PFSK-1 (cell line): ENCODE results near the gene MRPL11.

Experiments
- FOXP2 ChIP-seq: optimal IDR thresholded peaks from 2 replicates; pipeline ENCODE3; 2011; ENCODE audit warnings: borderline replicate concordance, control low read depth, inconsistent platforms; ENCODE audit not compliant: insufficient read depth; ENCODE audit errors: extremely low read length, extremely low read depth
- POLR2AphosphoS5 ChIP-seq: IDR thresholded peaks from 2 replicates; pipeline ENCODE4 v1.6.1; 2012; ENCODE audit warnings: low read depth, mild to moderate bottlenecking, control low read depth, low read length, moderate library complexity
- SIN3A ChIP-seq: IDR thresholded peaks from 2 replicates; pipeline ENCODE4 v1.6.1; 2012; ENCODE audit warnings: mild to moderate bottlenecking, low read length, moderate library complexity, borderline replicate concordance; ENCODE audit not compliant: insufficient read depth
- TAF1 ChIP-seq: IDR thresholded peaks from 2 replicates; pipeline ENCODE4 v1.6.1; 2012; ENCODE audit warnings: low read length, control low read depth, borderline replicate concordance; ENCODE audit not compliant: insufficient read depth
- TF ChIP-seq, protein P1 (sequence below), 2 experiments: IDR thresholded peaks; 2 replicates each; pipeline versions ENCODE4 v1.6.1 to v1.8.0; 2011 to 2012; ENCODE audit warnings: low read depth in 2 of 2, low read length in 2 of 2, control low read depth in 1 of 2, inconsistent platforms in 1 of 2, mild to moderate bottlenecking in 1 of 2, moderate library complexity in 1 of 2; ENCODE audit not compliant: insufficient read depth in 1 of 2

The MRPL11 gene

GRCh38 chr11:66471142-66471541, 32.5 kb upstream of the MRPL11 start:
- TF ChIP-seq TAF1 (no peak), FOXP2 (no peak), SIN3A (no peak), POLR2AphosphoS5 (no peak)
- TF ChIP-seq, protein P1, sequence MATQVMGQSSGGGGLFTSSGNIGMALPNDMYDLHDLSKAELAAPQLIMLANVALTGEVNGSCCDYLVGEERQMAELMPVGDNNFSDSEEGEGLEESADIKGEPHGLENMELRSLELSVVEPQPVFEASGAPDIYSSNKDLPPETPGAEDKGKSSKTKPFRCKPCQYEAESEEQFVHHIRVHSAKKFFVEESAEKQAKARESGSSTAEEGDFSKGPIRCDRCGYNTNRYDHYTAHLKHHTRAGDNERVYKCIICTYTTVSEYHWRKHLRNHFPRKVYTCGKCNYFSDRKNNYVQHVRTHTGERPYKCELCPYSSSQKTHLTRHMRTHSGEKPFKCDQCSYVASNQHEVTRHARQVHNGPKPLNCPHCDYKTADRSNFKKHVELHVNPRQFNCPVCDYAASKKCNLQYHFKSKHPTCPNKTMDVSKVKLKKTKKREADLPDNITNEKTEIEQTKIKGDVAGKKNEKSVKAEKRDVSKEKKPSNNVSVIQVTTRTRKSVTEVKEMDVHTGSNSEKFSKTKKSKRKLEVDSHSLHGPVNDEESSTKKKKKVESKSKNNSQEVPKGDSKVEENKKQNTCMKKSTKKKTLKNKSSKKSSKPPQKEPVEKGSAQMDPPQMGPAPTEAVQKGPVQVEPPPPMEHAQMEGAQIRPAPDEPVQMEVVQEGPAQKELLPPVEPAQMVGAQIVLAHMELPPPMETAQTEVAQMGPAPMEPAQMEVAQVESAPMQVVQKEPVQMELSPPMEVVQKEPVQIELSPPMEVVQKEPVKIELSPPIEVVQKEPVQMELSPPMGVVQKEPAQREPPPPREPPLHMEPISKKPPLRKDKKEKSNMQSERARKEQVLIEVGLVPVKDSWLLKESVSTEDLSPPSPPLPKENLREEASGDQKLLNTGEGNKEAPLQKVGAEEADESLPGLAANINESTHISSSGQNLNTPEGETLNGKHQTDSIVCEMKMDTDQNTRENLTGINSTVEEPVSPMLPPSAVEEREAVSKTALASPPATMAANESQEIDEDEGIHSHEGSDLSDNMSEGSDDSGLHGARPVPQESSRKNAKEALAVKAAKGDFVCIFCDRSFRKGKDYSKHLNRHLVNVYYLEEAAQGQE (IDR thresholded peaks at IDR 0.05; ENCODE audit: insufficient read depth in 1 of 2, low read depth in 2 of 2, low read length in 2 of 2) = no peak

GRCh38 chr11:66470015-66470414, 31.4 kb upstream of the MRPL11 start:
- TF ChIP-seq TAF1 (no peak), POLR2AphosphoS5 (0 out of 2 replicates have a peak, but pooled peaks have one; percentile 20), FOXP2 (no peak)

DNA sequence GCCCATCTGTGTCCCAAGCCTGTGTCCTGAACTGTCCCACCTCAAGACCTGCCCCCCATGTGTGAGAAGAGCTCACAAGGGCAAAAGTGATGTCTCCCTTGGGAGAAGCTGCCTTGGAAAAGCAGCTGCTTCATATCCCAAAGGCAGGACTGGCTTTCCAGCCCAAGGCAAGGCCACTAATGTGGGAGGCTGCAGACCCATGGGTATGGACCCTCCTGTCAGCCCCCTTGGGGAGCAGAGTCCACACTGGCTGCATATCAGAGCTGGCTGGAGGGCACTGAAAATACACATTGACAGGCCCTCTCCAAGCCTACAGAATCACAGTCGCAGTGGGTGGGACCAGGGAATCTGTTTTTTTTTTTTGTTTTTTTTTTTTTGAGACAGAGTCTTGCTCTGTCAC, 30.8 kb upstream of the MRPL11 start:
- TF ChIP-seq, protein P1 (IDR thresholded peaks at IDR 0.05; ENCODE audit: insufficient read depth in 1 of 2, low read depth in 2 of 2, low read length in 2 of 2) = no peak
- TF ChIP-seq FOXP2 (no peak), TAF1 (no peak), POLR2AphosphoS5 (no peak), SIN3A (no peak)

GRCh38 chr11:66468691-66469090, 30.0 kb upstream of the MRPL11 start:
- TF ChIP-seq TAF1 (no peak), SIN3A (no peak)

DNA sequence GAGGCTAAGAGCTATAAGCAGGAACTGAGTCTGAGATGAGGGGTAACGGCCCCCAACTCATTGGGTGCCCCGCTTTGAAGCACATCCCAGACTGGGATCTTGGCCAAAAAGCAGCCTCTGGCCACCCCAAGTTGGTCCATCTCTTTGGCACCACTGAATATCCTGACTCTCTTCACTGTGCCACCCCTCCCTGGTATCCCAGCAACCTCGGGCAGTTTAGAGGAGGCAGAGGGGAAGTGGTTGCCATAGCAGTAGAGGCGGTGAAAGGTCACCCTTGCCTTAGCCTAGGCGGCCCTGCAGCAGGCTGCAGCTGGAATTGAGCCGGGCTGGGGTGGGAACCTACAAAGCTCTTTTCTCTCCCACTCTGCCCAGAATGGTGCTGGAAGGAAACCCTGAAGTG, 29.1 kb upstream of the MRPL11 start:
- TF ChIP-seq TAF1 (no peak), FOXP2 (no peak), SIN3A (no peak), POLR2AphosphoS5 (no peak)
- TF ChIP-seq, protein P1 (IDR thresholded peaks at IDR 0.05; ENCODE audit: insufficient read depth in 1 of 2, low read depth in 2 of 2, low read length in 2 of 2) = no peak

- TF ChIP-seq FOXP2 = peak; percentile 35
- TF ChIP-seq POLR2AphosphoS5 = no peak
- no peak for TF ChIP-seq TAF1
- TF ChIP-seq SIN3A = no peak
- TF ChIP-seq, protein P1 (IDR thresholded peaks at IDR 0.05; ENCODE audit: insufficient read depth in 1 of 2, low read depth in 2 of 2, low read length in 2 of 2) = no peak
Measured at GRCh38 chr11:66467034-66467659, 28.5 kb upstream of the MRPL11 start.
